GM23248 (cell line): ENCODE data around the gene MME.

ENCODE experiments used
- EZH2 ChIP-seq: fragments of 200-600 bp; sonication (generic); IDR thresholded peaks from 2 replicates; pipeline ENCODE4 v1.6.1; 2018; ENCODE audit warnings: antibody characterized with exemption, mild to moderate bottlenecking; ENCODE audit not compliant: insufficient read depth, poor library complexity, severe bottlenecking
- EZH2phosphoT487 ChIP-seq: fragments of 200-600 bp; sonication (generic); IDR thresholded peaks from 2 replicates; pipeline ENCODE4 v1.6.1; 2018; ENCODE audit warnings: antibody characterized with exemption, moderate library complexity, mild to moderate bottlenecking, low read depth; ENCODE audit not compliant: insufficient read depth

GRCh38 chr3:155088706-155089345 lies 8.7 kb downstream of the MME start:
- no peak for TF ChIP-seq EZH2
- no peak for TF ChIP-seq EZH2phosphoT487
